GM10266 (cell line): ENCODE data around the gene GIGYF2.

Source experiments
- DNase-seq: peaks from one replicate; pipeline ENCODE4 v3.0.0; 2012; ENCODE audit errors: extremely low spot score
- TF ChIP-seq, protein P1 (sequence below): IDR thresholded peaks from 2 replicates; pipeline ENCODE4 v1.5.1; 2012; ENCODE audit warnings: mild to moderate bottlenecking, low read depth; ENCODE audit not compliant: control insufficient read depth, insufficient read depth; ENCODE audit errors: missing control alignments

GIGYF2 gene

GRCh38 chr2:232870766-232871371, 173.7 kb downstream of the GIGYF2 start:
- TF ChIP-seq, protein P1, sequence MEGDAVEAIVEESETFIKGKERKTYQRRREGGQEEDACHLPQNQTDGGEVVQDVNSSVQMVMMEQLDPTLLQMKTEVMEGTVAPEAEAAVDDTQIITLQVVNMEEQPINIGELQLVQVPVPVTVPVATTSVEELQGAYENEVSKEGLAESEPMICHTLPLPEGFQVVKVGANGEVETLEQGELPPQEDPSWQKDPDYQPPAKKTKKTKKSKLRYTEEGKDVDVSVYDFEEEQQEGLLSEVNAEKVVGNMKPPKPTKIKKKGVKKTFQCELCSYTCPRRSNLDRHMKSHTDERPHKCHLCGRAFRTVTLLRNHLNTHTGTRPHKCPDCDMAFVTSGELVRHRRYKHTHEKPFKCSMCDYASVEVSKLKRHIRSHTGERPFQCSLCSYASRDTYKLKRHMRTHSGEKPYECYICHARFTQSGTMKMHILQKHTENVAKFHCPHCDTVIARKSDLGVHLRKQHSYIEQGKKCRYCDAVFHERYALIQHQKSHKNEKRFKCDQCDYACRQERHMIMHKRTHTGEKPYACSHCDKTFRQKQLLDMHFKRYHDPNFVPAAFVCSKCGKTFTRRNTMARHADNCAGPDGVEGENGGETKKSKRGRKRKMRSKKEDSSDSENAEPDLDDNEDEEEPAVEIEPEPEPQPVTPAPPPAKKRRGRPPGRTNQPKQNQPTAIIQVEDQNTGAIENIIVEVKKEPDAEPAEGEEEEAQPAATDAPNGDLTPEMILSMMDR, result no peak
- no peak for DNase-seq

DNA sequence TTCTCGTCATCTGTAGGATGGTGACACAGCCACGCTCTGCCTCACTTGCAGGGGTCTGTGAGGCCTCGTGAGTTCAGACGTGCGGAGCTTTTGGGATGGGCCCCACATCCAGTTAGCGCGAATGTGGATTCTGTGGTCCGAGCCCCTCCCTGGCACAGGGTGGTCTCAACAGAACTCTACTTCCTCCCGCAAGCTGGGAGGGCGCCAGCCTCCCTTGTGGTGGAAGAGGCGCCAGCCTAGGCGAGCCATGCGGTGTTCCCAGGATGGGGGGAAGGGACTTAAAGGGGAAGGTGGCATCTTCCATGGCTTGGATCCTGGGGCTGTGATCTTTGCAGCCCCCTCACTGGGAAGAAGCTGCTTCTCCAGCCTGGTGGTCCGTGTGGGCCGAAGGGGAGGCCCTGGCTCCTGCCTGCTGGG, 174.3 kb downstream of the GIGYF2 start:
- TF ChIP-seq, protein P1, result no peak
- DNase-seq, result no peak

GRCh38 chr2:232871835-232872736, 175.0 kb downstream of the GIGYF2 start:
- DNase-seq, result no peak
- TF ChIP-seq, protein P1, result no peak

GRCh38 chr2:232872826-232873225, 175.7 kb downstream of the GIGYF2 start:
- TF ChIP-seq, protein P1, result no peak
- no peak for DNase-seq

- TF ChIP-seq, protein P1, result no peak
- DNase-seq, result no peak
Observed at GRCh38 chr2:232873292-232873908, 176.3 kb downstream of the GIGYF2 start.

DNA sequence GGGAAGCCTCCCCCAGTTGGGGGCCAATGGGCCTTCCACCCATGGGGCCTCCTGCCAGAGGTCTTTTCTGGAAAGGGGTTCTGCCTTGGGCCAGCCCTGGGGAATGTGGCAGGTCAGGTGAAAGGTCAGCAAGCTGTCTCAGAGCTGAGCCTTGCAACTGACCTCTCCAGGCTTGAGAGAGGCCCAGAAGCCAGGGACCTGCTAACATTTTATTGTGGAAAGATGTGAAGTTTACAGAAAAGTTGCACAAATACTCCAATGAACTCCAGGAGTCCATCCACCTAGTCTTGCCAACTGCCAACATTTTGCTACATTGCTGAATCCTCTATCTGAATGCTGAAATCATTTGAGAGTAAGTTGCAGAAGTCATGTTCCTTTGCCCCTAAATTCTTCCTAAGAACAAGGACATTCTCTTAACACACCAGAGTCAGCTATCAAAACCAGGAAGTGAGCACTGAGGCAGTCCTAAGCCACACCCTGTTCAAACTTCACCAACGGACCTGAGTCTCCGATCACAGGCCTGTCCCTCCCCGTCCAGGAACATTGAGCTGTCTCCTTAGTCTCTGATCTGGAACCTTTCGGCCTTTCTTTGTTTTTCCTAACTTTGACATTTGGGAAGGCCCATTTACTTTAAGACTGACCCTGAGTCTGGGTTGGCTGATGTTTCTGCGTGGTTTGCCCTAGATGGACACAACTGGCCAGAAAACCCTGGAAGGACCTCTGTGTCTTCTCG, 176.9 kb downstream of the GIGYF2 start:
- DNase-seq, result no peak
- TF ChIP-seq, protein P1, result no peak
